Erythroblast (primary cell): Measurements from ENCODE around the gene RPS8.

Source experiments
- GATA1 ChIP-seq: IDR thresholded peaks from 2 replicates; pipeline ENCODE4 v1.6.1; 2011; ENCODE audit warnings: low read depth, mild to moderate bottlenecking, control low read depth, low read length, moderate library complexity
- POLR2A ChIP-seq: IDR thresholded peaks from 2 replicates; pipeline ENCODE4 v1.6.1; 2011; ENCODE audit warnings: mild to moderate bottlenecking, low read length

DNA sequence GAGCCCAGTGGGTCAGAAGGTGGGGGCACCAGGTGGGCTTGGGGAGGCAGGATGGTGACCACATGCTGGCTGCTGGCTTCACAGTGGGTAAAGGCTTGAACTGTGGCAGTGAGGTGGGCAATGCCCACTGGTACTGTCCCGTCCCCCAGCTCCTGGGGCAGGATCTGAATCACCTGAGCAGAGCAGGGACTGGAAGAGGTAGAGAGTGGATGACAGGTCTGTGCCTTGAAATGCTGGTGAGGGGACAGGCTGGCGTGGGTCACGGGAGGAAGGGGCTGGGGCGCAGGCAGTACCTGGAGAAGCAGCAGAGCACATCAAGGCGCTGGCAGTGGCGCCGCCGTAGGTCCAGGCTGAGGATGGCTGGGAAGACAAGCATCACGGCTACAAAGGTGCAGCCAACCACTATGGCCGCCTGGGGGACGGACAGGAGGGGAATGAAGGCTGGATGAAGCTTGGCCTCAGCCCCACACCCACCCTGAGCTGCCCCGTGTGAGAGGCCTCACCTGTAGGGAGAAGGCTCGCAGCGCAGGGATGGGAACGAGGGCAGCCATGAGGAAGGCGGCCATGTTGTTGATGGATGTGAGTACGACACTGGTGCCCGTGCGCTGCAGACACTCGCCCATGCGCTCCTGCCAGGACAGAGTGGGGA lies 52.8 kb downstream of the RPS8 start:
- no peak for TF ChIP-seq POLR2A
- TF ChIP-seq GATA1, result no peak
